ENCODE results near the gene ZNF407. TPM values are rescaled to one million over a fixed set of nuclear protein-coding genes. Genes with fewer than 3 reads are reported as not detected.

The ZNF407 gene
- total RNA-seq, 1 donor from 2014 or later, result 24.9 TPM

- no peak for DNase-seq (ENCODE audit: low spot score in 2 of 2, unreplicated experiment in 2 of 2)
- no peaks in the 10 kb centered on the region for H3K9me3 Mint-ChIP-seq
- H3K36me3 Mint-ChIP-seq, result no peaks in the 10 kb centered on the region
- H3K4me3 Mint-ChIP-seq, result no peak overlapping the region
- H3K4me1 Mint-ChIP-seq, result peaks cover 16% of the 10 kb centered on the region
- no peaks in the 10 kb centered on the region for H3K27me3 Mint-ChIP-seq (ENCODE audit: low read depth)
- no peak for TF ChIP-seq CTCF (IDR thresholded peaks at IDR 0.05; ENCODE audit: unreplicated experiment)
- no peak overlapping the region for H3K27ac Mint-ChIP-seq
Measured at GRCh38 chr18:74626049-74626874, 28.6 kb downstream of the ZNF407 start.

- Mint-ChIP-seq H3K27me3 (ENCODE audit: low read depth) (no peaks in the 10 kb centered on the region), H3K4me3 (no peak overlapping the region), H3K36me3 (peaks cover 24% of the 10 kb centered on the region), H3K27ac (no peak overlapping the region), H3K4me1 (peaks cover 28% of the 10 kb centered on the region), H3K9me3 (no peaks in the 10 kb centered on the region)
- DNase-seq (ENCODE audit: low spot score in 2 of 2, unreplicated experiment in 2 of 2), result no peak
- no peak for TF ChIP-seq CTCF (IDR thresholded peaks at IDR 0.05; ENCODE audit: unreplicated experiment)
Measured at GRCh38 chr18:74630804-74631203, 33.1 kb downstream of the ZNF407 start.

- Mint-ChIP-seq H3K4me3 (no peak overlapping the region), H3K36me3 (peaks cover 24% of the 10 kb centered on the region), H3K4me1 (peaks cover 30% of the 10 kb centered on the region), H3K27me3 (ENCODE audit: low read depth) (no peaks in the 10 kb centered on the region), H3K27ac (no peak overlapping the region), H3K9me3 (no peaks in the 10 kb centered on the region)
- TF ChIP-seq CTCF (IDR thresholded peaks at IDR 0.05; ENCODE audit: unreplicated experiment), result no peak
- no peak for DNase-seq (ENCODE audit: low spot score in 2 of 2, unreplicated experiment in 2 of 2)
Measured at GRCh38 chr18:74631212-74631611, 33.5 kb downstream of the ZNF407 start.

GRCh38 chr18:74631623-74632350 is 34.1 kb downstream of the ZNF407 start:
- TF ChIP-seq CTCF (IDR thresholded peaks at IDR 0.05; ENCODE audit: unreplicated experiment), result no peak
- Mint-ChIP-seq H3K36me3 (peaks cover 24% of the 10 kb centered on the region), H3K27ac (no peak overlapping the region)

GRCh38 chr18:74632351-74632679 is 34.6 kb downstream of the ZNF407 start:
- Mint-ChIP-seq H3K36me3 (peaks cover 24% of the 10 kb centered on the region), H3K4me1 (peaks cover 32% of the 10 kb centered on the region), H3K27ac (no peak overlapping the region), H3K27me3 (ENCODE audit: low read depth) (no peaks in the 10 kb centered on the region), H3K4me3 (no peak overlapping the region), H3K9me3 (no peaks in the 10 kb centered on the region)
- DNase-seq (ENCODE audit: low spot score in 2 of 2, unreplicated experiment in 2 of 2), result no peak
- no peak for TF ChIP-seq CTCF (IDR thresholded peaks at IDR 0.05; ENCODE audit: unreplicated experiment)

More at GRCh38 chr18:74631623-74632350, 34.1 kb downstream of the ZNF407 start:
- Mint-ChIP-seq H3K4me1 (peaks cover 34% of the 10 kb centered on the region), H3K4me3 (no peak overlapping the region), H3K27me3 (ENCODE audit: low read depth) (no peaks in the 10 kb centered on the region), H3K9me3 (no peaks in the 10 kb centered on the region)
- DNase-seq (ENCODE audit: low spot score in 2 of 2, unreplicated experiment in 2 of 2), result no peak

All from mesothelial cell of epicardium (in vitro differentiated cells).